K562 (cell line): Measurements from ENCODE around the gene EPB41L2. TPM values are rescaled to one million over a fixed set of nuclear protein-coding genes. Genes with fewer than 3 reads are reported as not detected.

Source experiments
- E2F5 ChIP-seq: sonication (generic); formaldehyde crosslinking; IDR thresholded peaks from 2 replicates; pipeline ENCODE4 v1.8.0; 2022; ENCODE audit warnings: mild to moderate bottlenecking, missing genetic modification reagents
- E2F8 ChIP-seq: fragments of 450-650 bp; IDR thresholded peaks from 2 replicates; pipeline ENCODE4 v1.7.1; 2018; ENCODE audit warnings: mild to moderate bottlenecking, low read depth; ENCODE audit not compliant: partially characterized antibody
- NFATC3 ChIP-seq: fragments of 450-650 bp; IDR thresholded peaks from 2 replicates; pipeline ENCODE4 v1.6.1; 2017; ENCODE audit warnings: mild to moderate bottlenecking
- polyA plus RNA-seq, 8 experiments: library from polyadenylated mRNA; depleted of rRNA in 4 of 8; stranded (reverse) in 5 of 8; unstranded in 3 of 8; fragments of >200 nt; fragmentation: Nextera tagmentation in 2 of 8; fragmentation: Illumina TruSeq in 1 of 8; extraction: Ambion mirVana in 2 of 8; extraction: Trizol in 1 of 8; gene quantifications; 2 replicates each; pipeline versions ENCODE4 v1.2.1 to v1.2.3, GENCODE V29; 2011 to 2014; ENCODE audit warnings: inconsistent platforms in 1 of 8, missing spikeins in 1 of 8
- total RNA-seq, 7 experiments: library from RNA; depleted of rRNA in 6 of 7; stranded (reverse); fragments of >200 nt in 6 of 7; fragmentation: Illumina TruSeq in 2 of 7; extraction: Trizol in 2 of 7; gene quantifications; 2 replicates each; pipeline versions ENCODE4 v1.2.1 to v1.2.3, GENCODE V29; 2011 to 2021; ENCODE audit warnings: low replicate concordance in 1 of 7

EPB41L2 gene
- total and polyA plus RNA-seq, 9 of the 15 experiments (the other 6 are each of a cell fraction or from before 2014, with no cell fraction given): 5.1 to 53.6 (median 25.0) TPM

GRCh38 chr6:130794010-130794697 lies 268.9 kb downstream of the EPB41L2 start (continued):
- TF ChIP-seq E2F8 (no peak), E2F5 (CRISPR knock-in tag) (no peak), NFATC3 (no peak)

Other genes starting within 250 kb of the EPB41L2 start
- not detected in 2 replicates for gene SMLR1, start 235.8 kb downstream of the EPB41L2 start, total RNA-seq (2014; rRNA removed)
- gene SMLR1, start 235.8 kb downstream of the EPB41L2 start, total RNA-seq (2014; rRNA removed; fragmentation: Illumina TruSeq; extraction: Trizol): not detected in 2 replicates
- gene SMLR1, start 235.8 kb downstream of the EPB41L2 start, total RNA-seq (2015; rRNA removed; fragmentation: Illumina TruSeq; extraction: Trizol): not detected in 2 replicates
- gene SMLR1, start 235.8 kb downstream of the EPB41L2 start, total RNA-seq (2021): 0.07 TPM in 1 of 2 replicates, not detected in the other
- not detected in 2 replicates for gene SMLR1, start 235.8 kb downstream of the EPB41L2 start, polyA plus RNA-seq (2011; rRNA removed)
- gene SMLR1, start 235.8 kb downstream of the EPB41L2 start, polyA plus RNA-seq (2014; fragmentation: Illumina TruSeq; extraction: Trizol): not detected in 2 replicates
- not detected for gene SMLR1, start 235.8 kb downstream of the EPB41L2 start, polyA plus RNA-seq (2014; fragmentation: Nextera tagmentation; extraction: Ambion mirVana)
- not detected in 2 replicates for gene SMLR1, start 235.8 kb downstream of the EPB41L2 start, polyA plus RNA-seq (2014; rRNA removed)
- 0.82 and 1.6 TPM in 2 replicates for gene AKAP7, start 72.2 kb upstream of the EPB41L2 start, total RNA-seq (2014; rRNA removed)
- gene AKAP7, start 72.2 kb upstream of the EPB41L2 start, total RNA-seq (2014; rRNA removed; fragmentation: Illumina TruSeq; extraction: Trizol): 2.0 and 2.5 TPM in 2 replicates
- gene AKAP7, start 72.2 kb upstream of the EPB41L2 start, total RNA-seq (2015; rRNA removed; fragmentation: Illumina TruSeq; extraction: Trizol): 1.6 and 1.9 TPM in 2 replicates
- 1.2 and 1.6 TPM in 2 replicates for gene AKAP7, start 72.2 kb upstream of the EPB41L2 start, total RNA-seq (2021)
- gene AKAP7, start 72.2 kb upstream of the EPB41L2 start, polyA plus RNA-seq (2011; rRNA removed): 0.57 and 1.2 TPM in 2 replicates
- 1.7 and 2.6 TPM in 2 replicates for gene AKAP7, start 72.2 kb upstream of the EPB41L2 start, polyA plus RNA-seq (2014; fragmentation: Illumina TruSeq; extraction: Trizol)
- 1 to 10 TPM; 1.2 to 1.4 TPM for gene AKAP7, start 72.2 kb upstream of the EPB41L2 start, polyA plus RNA-seq (2014; fragmentation: Nextera tagmentation; extraction: Ambion mirVana)
- gene AKAP7, start 72.2 kb upstream of the EPB41L2 start, polyA plus RNA-seq (2014; rRNA removed): 1.3 and 1.7 TPM in 2 replicates